Stimulated activated CD8-positive, alpha-beta memory T cell treated with anti-CD3 and anti-CD28 coated beads, Interleukin-4, amount 100 ng/mL, for 48 hours (primary cell): ENCODE measurements around the gene TBC1D5.
"Not testable (repeated sequence)": the region's sequence is repeated elsewhere in the genome, so short reads cannot be mapped to it uniquely, and the experiment has no call there.

ENCODE experiments used
- DNase-seq: peaks from one replicate; pipeline ENCODE4 v3.0.0-alpha.2; 2020

Gene TBC1D5

GRCh38 chr3:17742102-17742879 is at the start of gene TBC1D5:
TBC1D5 (minus strand) TSS chr3:17742631; CDS start chr3:17508570, 234,061 bp downstream.
- DNase-seq: peak; percentile 92

GRCh38 chr3:17783426-17783825 is 41.0 kb upstream of the TBC1D5 start:
- no peak for DNase-seq

GRCh38 chr3:17782751-17783150 is 40.3 kb upstream of the TBC1D5 start:
- DNase-seq: no peak

- DNase-seq: not testable (repeated sequence)
Measured at GRCh38 chr3:17780369-17780768, 37.9 kb upstream of the TBC1D5 start.

GRCh38 chr3:17779304-17780250 is 37.1 kb upstream of the TBC1D5 start:
- not testable (repeated sequence) for DNase-seq

GRCh38 chr3:17777326-17777725 is 34.9 kb upstream of the TBC1D5 start:
- DNase-seq: not testable (repeated sequence)

GRCh38 chr3:17775073-17775472 is 32.6 kb upstream of the TBC1D5 start:
- peak; percentile 37 for DNase-seq

GRCh38 chr3:17774180-17774910 is 31.9 kb upstream of the TBC1D5 start:
- peak; percentile 74 for DNase-seq

- DNase-seq: no peak
Measured at GRCh38 chr3:17772556-17772955, 30.1 kb upstream of the TBC1D5 start.

GRCh38 chr3:17771177-17772017 is 29.0 kb upstream of the TBC1D5 start:
- DNase-seq: no peak

- no peak for DNase-seq
Measured at GRCh38 chr3:17770682-17771081, 28.3 kb upstream of the TBC1D5 start.

GRCh38 chr3:17765819-17766472 is 23.5 kb upstream of the TBC1D5 start:
- DNase-seq: no peak

- DNase-seq: no peak
Measured at GRCh38 chr3:17761563-17761962, 19.1 kb upstream of the TBC1D5 start.

GRCh38 chr3:17759901-17760300 is 17.5 kb upstream of the TBC1D5 start:
- no peak for DNase-seq

- no peak for DNase-seq
Measured at GRCh38 chr3:17755836-17756235, 13.4 kb upstream of the TBC1D5 start.

- DNase-seq: no peak
Measured at GRCh38 chr3:17753632-17753992, 11.2 kb upstream of the TBC1D5 start.

GRCh38 chr3:17752876-17753631 is 10.6 kb upstream of the TBC1D5 start:
- DNase-seq: no peak

GRCh38 chr3:17752436-17752835 is 10.0 kb upstream of the TBC1D5 start:
- DNase-seq: no peak

- DNase-seq: no peak
Measured at GRCh38 chr3:17749705-17750293, 7.4 kb upstream of the TBC1D5 start.

- DNase-seq: no peak
Measured at GRCh38 chr3:17749281-17749680, 6.8 kb upstream of the TBC1D5 start.

GRCh38 chr3:17747890-17748247 is 5.4 kb upstream of the TBC1D5 start:
- DNase-seq: no peak
